SU-DHL-6 (cell line): ENCODE measurements around the gene CADM2.
A peak's percentile ranks its signal among the peaks of the same experiment; 100 is the strongest.

Source experiments
- H2AFZ ChIP-seq: fragments of 200-600 bp; sonication (generic); 2 replicates; pipeline ENCODE4 v1.6.1; 2014; ENCODE audit warnings: low read depth, mild to moderate bottlenecking, moderate library complexity, mixed read lengths, antibody characterized with exemption, low read length; ENCODE audit not compliant: severe bottlenecking
- H3F3A ChIP-seq: fragments of 200-600 bp; shearing (Covaris generic); 2 replicates; pipeline ENCODE4 v1.6.0; 2016; ENCODE audit warnings: antibody characterized with exemption, mild to moderate bottlenecking; ENCODE audit not compliant: insufficient read depth
- H3K27ac ChIP-seq: fragments of 200-600 bp; sonication (generic); 2 replicates; pipeline ENCODE4 v1.5.1; 2016; ENCODE audit warnings: low read depth, mild to moderate bottlenecking, low read length, moderate library complexity, mixed read lengths
- H3K27me3 ChIP-seq: fragments of 200-600 bp; sonication (generic), shearing (Covaris generic); 2 replicates; pipeline ENCODE4 v1.6.0; 2014; ENCODE audit warnings: mild to moderate bottlenecking, low read length
- H3K36me3 ChIP-seq: fragments of 200-600 bp; sonication (generic); 2 replicates; pipeline ENCODE4 v1.6.1; 2014; ENCODE audit warnings: mild to moderate bottlenecking, low read length, mixed read lengths
- H3K4me2 ChIP-seq: fragments of 300-600, 200-600 bp; shearing (Covaris generic), sonication (generic); 2 replicates; pipeline ENCODE4 v1.6.0; 2014; ENCODE audit warnings: low read length, low read depth, mild to moderate bottlenecking; ENCODE audit not compliant: poor library complexity, severe bottlenecking
- H3K4me3 ChIP-seq: fragments of 200-600 bp; sonication (generic); 2 replicates; pipeline ENCODE4 v1.5.1; 2014; ENCODE audit warnings: antibody characterized with exemption, low read length, mild to moderate bottlenecking, mixed read lengths; ENCODE audit not compliant: insufficient read depth, poor library complexity, severe bottlenecking
- H3K79me2 ChIP-seq: fragments of 200-600 bp; sonication (generic); 2 replicates; pipeline ENCODE4 v1.6.1; 2014; ENCODE audit warnings: mild to moderate bottlenecking, low read length, moderate library complexity; ENCODE audit not compliant: insufficient read depth
- H3K9ac ChIP-seq: fragments of 200-600 bp; sonication (generic); 2 replicates; pipeline ENCODE4 v1.7.0; 2014; ENCODE audit warnings: mild to moderate bottlenecking, low read length
- H3K9me2 ChIP-seq: fragments of 200-600 bp; sonication (generic); replicated peaks from 2 replicates; pipeline ENCODE4 v1.6.1; 2014; ENCODE audit warnings: low read length; ENCODE audit not compliant: insufficient read depth
- H3K9me3 ChIP-seq: fragments of 200-600 bp; sonication (generic); 2 replicates; pipeline ENCODE4 v1.6.1; 2014; ENCODE audit warnings: low read length, mixed read lengths; ENCODE audit not compliant: insufficient read depth
- H4K20me1 ChIP-seq: fragments of 200-600 bp; sonication (generic); 2 replicates; pipeline ENCODE4 v1.6.1; 2014; ENCODE audit warnings: low read depth, mild to moderate bottlenecking, antibody characterized with exemption, low read length, moderate library complexity, mixed read lengths
- EZH2phosphoT487 ChIP-seq: fragments of 200-600 bp; sonication (generic), shearing (Covaris generic); conservative IDR thresholded peaks from 2 replicates; pipeline ENCODE4 v1.6.1; 2018; ENCODE audit warnings: mild to moderate bottlenecking, antibody characterized with exemption, low read length, moderate library complexity, mixed read lengths
- TF ChIP-seq, protein P1 (sequence below): fragments of 200-600 bp; sonication (generic); IDR thresholded peaks from one replicate; pipeline ENCODE4 v1.5.1; 2017; ENCODE audit warnings: antibody characterized with exemption, mild to moderate bottlenecking, low read length, moderate library complexity; ENCODE audit not compliant: insufficient read depth, poor library complexity, severe bottlenecking

The CADM2 gene

DNA sequence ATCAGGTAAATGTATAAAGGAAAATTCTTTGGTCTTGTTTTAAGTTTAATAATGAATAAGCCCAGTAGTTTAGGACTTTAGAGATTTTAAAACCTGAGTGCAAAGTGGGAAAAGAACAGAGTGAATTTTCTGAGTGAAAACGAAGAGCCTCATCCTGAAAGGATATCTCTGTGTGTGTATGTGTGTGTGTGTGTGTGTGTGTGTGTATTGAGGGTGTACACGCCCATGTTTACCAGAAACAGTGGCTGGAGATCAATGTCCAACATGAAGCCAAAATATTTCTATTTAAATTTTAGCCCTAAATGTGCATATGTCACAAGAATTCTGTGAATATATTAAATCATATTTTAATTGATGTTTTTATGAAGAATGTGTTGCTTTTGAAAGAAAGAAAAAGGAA, 549.9 kb downstream of the CADM2 start:
- no peaks in the 10 kb centered on the region for H3K9me3 ChIP-seq
- no peak overlapping the region for H3K27ac ChIP-seq
- H2AFZ ChIP-seq, result peak overlapping the region; percentile 11
- H3K9me2 ChIP-seq, result no peaks in the 10 kb centered on the region
- H3K36me3 ChIP-seq, result no peaks in the 10 kb centered on the region
- no peak overlapping the region for H3K9ac ChIP-seq
- H3K79me2 ChIP-seq, result no peaks in the 10 kb centered on the region
- H3K27me3 ChIP-seq, result no peaks in the 10 kb centered on the region
- no peaks in the 10 kb centered on the region for H4K20me1 ChIP-seq
- TF ChIP-seq, protein P1, sequence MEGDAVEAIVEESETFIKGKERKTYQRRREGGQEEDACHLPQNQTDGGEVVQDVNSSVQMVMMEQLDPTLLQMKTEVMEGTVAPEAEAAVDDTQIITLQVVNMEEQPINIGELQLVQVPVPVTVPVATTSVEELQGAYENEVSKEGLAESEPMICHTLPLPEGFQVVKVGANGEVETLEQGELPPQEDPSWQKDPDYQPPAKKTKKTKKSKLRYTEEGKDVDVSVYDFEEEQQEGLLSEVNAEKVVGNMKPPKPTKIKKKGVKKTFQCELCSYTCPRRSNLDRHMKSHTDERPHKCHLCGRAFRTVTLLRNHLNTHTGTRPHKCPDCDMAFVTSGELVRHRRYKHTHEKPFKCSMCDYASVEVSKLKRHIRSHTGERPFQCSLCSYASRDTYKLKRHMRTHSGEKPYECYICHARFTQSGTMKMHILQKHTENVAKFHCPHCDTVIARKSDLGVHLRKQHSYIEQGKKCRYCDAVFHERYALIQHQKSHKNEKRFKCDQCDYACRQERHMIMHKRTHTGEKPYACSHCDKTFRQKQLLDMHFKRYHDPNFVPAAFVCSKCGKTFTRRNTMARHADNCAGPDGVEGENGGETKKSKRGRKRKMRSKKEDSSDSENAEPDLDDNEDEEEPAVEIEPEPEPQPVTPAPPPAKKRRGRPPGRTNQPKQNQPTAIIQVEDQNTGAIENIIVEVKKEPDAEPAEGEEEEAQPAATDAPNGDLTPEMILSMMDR, result no peak
- TF ChIP-seq EZH2phosphoT487, result no peak
- no peaks in the 10 kb centered on the region for H3F3A ChIP-seq
- H3K4me2 ChIP-seq, result no peak overlapping the region
- H3K4me3 ChIP-seq, result no peak overlapping the region

DNA sequence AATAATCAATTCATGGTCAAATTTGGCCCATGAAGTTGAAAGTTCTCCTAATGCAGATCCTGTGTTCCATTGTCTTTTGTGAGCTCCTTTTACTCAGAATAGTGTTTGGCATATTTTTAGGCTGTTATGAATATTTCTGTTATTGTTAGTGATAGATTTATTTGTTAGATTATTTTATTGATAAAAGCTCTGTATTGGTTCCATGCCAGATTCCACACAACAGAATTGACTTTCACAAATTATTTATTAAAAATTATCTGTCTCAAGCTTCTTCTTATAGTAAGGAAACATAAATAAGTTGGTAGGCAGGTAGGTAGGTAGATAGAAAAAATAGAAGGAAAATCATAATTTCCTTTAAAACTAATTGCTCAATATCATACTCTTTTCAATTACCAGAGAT, 557.4 kb downstream of the CADM2 start:
- no peak overlapping the region for H3K9ac ChIP-seq
- no peaks in the 10 kb centered on the region for H3K36me3 ChIP-seq
- TF ChIP-seq EZH2phosphoT487, result no peak
- TF ChIP-seq, protein P1, result no peak
- no peaks in the 10 kb centered on the region for H3K9me3 ChIP-seq
- H4K20me1 ChIP-seq, result no peaks in the 10 kb centered on the region
- H3K9me2 ChIP-seq, result no peaks in the 10 kb centered on the region
- H3K27me3 ChIP-seq, result no peaks in the 10 kb centered on the region
- no peak overlapping the region for H3K27ac ChIP-seq
- no peak overlapping the region for H3K4me2 ChIP-seq
- H3K79me2 ChIP-seq, result no peaks in the 10 kb centered on the region
- no peak overlapping the region for H3K4me3 ChIP-seq
- H3F3A ChIP-seq, result no peaks in the 10 kb centered on the region
- H2AFZ ChIP-seq, result no peak overlapping the region

DNA sequence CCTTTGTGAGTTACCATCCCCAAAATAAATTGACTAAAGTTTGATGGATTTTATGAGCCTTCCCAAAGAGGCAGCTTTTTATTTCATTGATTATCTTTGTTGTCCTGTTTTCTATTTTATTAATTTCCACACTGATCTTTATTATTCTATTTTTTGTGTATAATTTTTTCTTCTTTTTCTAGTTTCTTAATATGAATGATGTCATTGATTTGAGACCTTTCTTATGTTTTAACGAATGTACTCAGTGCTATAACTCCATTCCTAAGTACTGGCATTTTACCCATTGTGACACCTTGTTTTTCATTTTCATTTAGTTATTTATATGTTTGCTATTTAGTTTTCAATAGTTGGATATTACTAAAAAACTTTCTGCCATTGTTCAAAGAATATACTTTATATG, 565.3 kb downstream of the CADM2 start:
- H3K79me2 ChIP-seq, result no peaks in the 10 kb centered on the region
- H4K20me1 ChIP-seq, result no peaks in the 10 kb centered on the region
- H3K9me3 ChIP-seq, result no peaks in the 10 kb centered on the region
- no peaks in the 10 kb centered on the region for H3K9me2 ChIP-seq
- no peaks in the 10 kb centered on the region for H3F3A ChIP-seq
- no peak overlapping the region for H3K27ac ChIP-seq
- H3K4me3 ChIP-seq, result no peak overlapping the region
- no peak overlapping the region for H2AFZ ChIP-seq
- TF ChIP-seq, protein P1, result no peak
- no peak for TF ChIP-seq EZH2phosphoT487
- H3K36me3 ChIP-seq, result no peaks in the 10 kb centered on the region
- no peak overlapping the region for H3K4me2 ChIP-seq
- no peaks in the 10 kb centered on the region for H3K27me3 ChIP-seq
- no peak overlapping the region for H3K9ac ChIP-seq
